Measurements from ENCODE around the gene ZSWIM3.

- TF ChIP-seq CTCF (conservative IDR thresholded peaks at IDR 0.05; ENCODE audit: low read length) (no peak), EZH2phosphoT487 (IDR thresholded peaks at IDR 0.05; ENCODE audit: borderline replicate concordance) (no peak)
Measured at GRCh38 chr20:45878076-45878761, 20.8 kb downstream of the ZSWIM3 start.
